ENCODE data around the gene KIF25. TPM values are rescaled to one million over a fixed set of nuclear protein-coding genes. Genes with fewer than 3 reads are reported as not detected.

The KIF25 gene
- total RNA-seq, 1 experiment from 2014 or later, result 0.28 TPM

- POLR2A ChIA-PET, result no interaction called here
- Mint-ChIP-seq H3K4me3 (no peak overlapping the region), H3K9me3 (no peaks in the 10 kb centered on the region), H3K27ac (no peak overlapping the region), H3K36me3 (no peaks in the 10 kb centered on the region), H3K4me1 (no peaks in the 10 kb centered on the region), H3K27me3 (ENCODE audit: low read depth) (no peaks in the 10 kb centered on the region)
- TF ChIP-seq CTCF (IDR thresholded peaks at IDR 0.05) (peak; percentile 25; the same call in 1 of the 2 replicates), E2F5 (CRISPR knock-in tag; IDR thresholded peaks at IDR 0.05) (no peak), RORB (CRISPR knock-in tag; IDR thresholded peaks at IDR 0.05) (no peak), ZNF138 (CRISPR knock-in tag; conservative IDR thresholded peaks at IDR 0.05) (0 out of 2 replicates have a peak, but pooled peaks have one; percentile 29), E2F1 (CRISPR knock-in tag; IDR thresholded peaks at IDR 0.05) (no peak), CREM (CRISPR knock-in tag; IDR thresholded peaks at IDR 0.05) (no peak), FOXJ3 (CRISPR knock-in tag; IDR thresholded peaks at IDR 0.05; ENCODE audit: borderline replicate concordance) (no peak), PREB (CRISPR knock-in tag; IDR thresholded peaks at IDR 0.05; ENCODE audit: borderline replicate concordance) (no peak), CBFB (CRISPR knock-in tag; IDR thresholded peaks at IDR 0.05; ENCODE audit: low read depth) (no peak)
- DNase-seq (ENCODE audit: low spot score) (peak; percentile 58), ATAC-seq (peak; percentile 64)
- CTCF ChIA-PET, result interaction anchor here (0.5 to 1.7 kb wide), 4 partner anchors 51 to 1188 kb away, joined by 3 to 4 read pairs (median 3); no protein-coding TSS in a partner anchor
These were observed 53.6 kb downstream of the KIF25 start for GRCh38 chr6:168050881-168051586.

GRCh38 chr6:168051648-168052047 is 54.2 kb downstream of the KIF25 start:
- H3K4me1 Mint-ChIP-seq, result no peaks in the 10 kb centered on the region
- no peaks in the 10 kb centered on the region for H3K36me3 Mint-ChIP-seq
- no peak for ATAC-seq
- POLR2A ChIA-PET, result no interaction called here
- no peak for DNase-seq (ENCODE audit: low spot score)
- H3K9me3 Mint-ChIP-seq, result no peaks in the 10 kb centered on the region
- CTCF ChIA-PET, result interaction anchor here (1.7 kb wide), 1 partner anchor 82 kb away, joined by 3 read pairs; no protein-coding TSS in a partner anchor
- no peak overlapping the region for H3K4me3 Mint-ChIP-seq
- H3K27me3 Mint-ChIP-seq (ENCODE audit: low read depth), result no peaks in the 10 kb centered on the region
- no peak overlapping the region for H3K27ac Mint-ChIP-seq
- no peak for TF ChIP-seq JUN (CRISPR knock-in tag; IDR thresholded peaks at IDR 0.05)

GRCh38 chr6:168052291-168052891 is 54.9 kb downstream of the KIF25 start:
- no peak for ATAC-seq
- H3K27ac Mint-ChIP-seq, result no peak overlapping the region
- no peaks in the 10 kb centered on the region for H3K4me1 Mint-ChIP-seq
- no peak for DNase-seq (ENCODE audit: low spot score)
- H3K9me3 Mint-ChIP-seq, result no peaks in the 10 kb centered on the region
- no peak overlapping the region for H3K4me3 Mint-ChIP-seq
- H3K27me3 Mint-ChIP-seq (ENCODE audit: low read depth), result no peaks in the 10 kb centered on the region
- H3K36me3 Mint-ChIP-seq, result no peaks in the 10 kb centered on the region
- ChIA-PET POLR2A (no interaction called here), CTCF (no interaction called here)
- TF ChIP-seq NFATC4 (CRISPR knock-in tag; IDR thresholded peaks at IDR 0.05) (no peak), ZNF512 (CRISPR knock-in tag; IDR thresholded peaks at IDR 0.05; ENCODE audit: borderline replicate concordance) (no peak), ESRRA (CRISPR knock-in tag; IDR thresholded peaks at IDR 0.05; ENCODE audit: borderline replicate concordance) (no peak), KAT7 (CRISPR knock-in tag; IDR thresholded peaks at IDR 0.05; ENCODE audit: borderline replicate concordance) (no peak), ZBTB43 (CRISPR knock-in tag; IDR thresholded peaks at IDR 0.05) (no peak), IRF1 (CRISPR knock-in tag; IDR thresholded peaks at IDR 0.05) (no peak), FOXJ3 (CRISPR knock-in tag; IDR thresholded peaks at IDR 0.05; ENCODE audit: borderline replicate concordance) (no peak), ZNF263 (CRISPR knock-in tag; IDR thresholded peaks at IDR 0.05; ENCODE audit: low read depth) (no peak), ATF3 (CRISPR knock-in tag; conservative IDR thresholded peaks at IDR 0.05) (no peak)

Data from WTC11 (cell line).